VCaP (cell line): ENCODE data around the gene GIT1.
A peak's percentile ranks its signal among the peaks of the same experiment; 100 is the strongest.

Source experiments
- H3K27ac ChIP-seq: fragments of 450-650 bp; 2 replicates; pipeline ENCODE4 v1.5.1; 2017
- CTCF ChIP-seq: fragments of 450-650 bp; conservative IDR thresholded peaks from 2 replicates; pipeline ENCODE4 v1.5.1; 2017; ENCODE audit warnings: mild to moderate bottlenecking, moderate library complexity

GIT1 gene

GRCh38 chr17:29615492-29616299 lies 26.2 kb upstream of the GIT1 start:
- no peak for TF ChIP-seq CTCF
- peak overlapping the region; percentile 25 for H3K27ac ChIP-seq

- TF ChIP-seq CTCF, result no peak
- H3K27ac ChIP-seq, result no peak overlapping the region
Measured at GRCh38 chr17:29615048-29615385, 25.6 kb upstream of the GIT1 start.

- TF ChIP-seq CTCF, result no peak
- H3K27ac ChIP-seq, result no peak overlapping the region
Measured at GRCh38 chr17:29614349-29615047, 25.1 kb upstream of the GIT1 start.

GRCh38 chr17:29613856-29614255 lies 24.4 kb upstream of the GIT1 start:
- H3K27ac ChIP-seq, result no peak overlapping the region
- no peak for TF ChIP-seq CTCF

GRCh38 chr17:29613352-29613837 lies 23.9 kb upstream of the GIT1 start:
- no peak overlapping the region for H3K27ac ChIP-seq
- TF ChIP-seq CTCF, result no peak

- TF ChIP-seq CTCF, result no peak
- no peak overlapping the region for H3K27ac ChIP-seq
Measured at GRCh38 chr17:29612404-29613280, 23.2 kb upstream of the GIT1 start.

- no peak overlapping the region for H3K27ac ChIP-seq
- no peak for TF ChIP-seq CTCF
Measured at GRCh38 chr17:29612094-29612403, 22.6 kb upstream of the GIT1 start.
